KMS-11 (cell line): ENCODE data around the gene NDUFA11.

Experiments
- H2AFZ ChIP-seq: fragments of 200-600 bp; sonication (generic); 2 replicates; pipeline ENCODE4 v1.6.1; 2016; ENCODE audit warnings: antibody characterized with exemption, mixed run types, low read depth
- H3K27ac ChIP-seq: fragments of 200-600 bp; sonication (generic); 2 replicates; pipeline ENCODE4 v1.6.1; 2016; ENCODE audit warnings: mild to moderate bottlenecking, mixed run types
- H3K27me3 ChIP-seq: fragments of 200-600 bp; sonication (generic); 2 replicates; pipeline ENCODE4 v1.6.1; 2017; ENCODE audit warnings: mild to moderate bottlenecking, low read depth, mixed run types, moderate library complexity; ENCODE audit not compliant: insufficient read depth
- H3K36me3 ChIP-seq: fragments of 200-600 bp; sonication (generic); 2 replicates; pipeline ENCODE4 v1.6.1; 2017; ENCODE audit warnings: mild to moderate bottlenecking, mixed run types; ENCODE audit not compliant: insufficient read depth
- H3K4me1 ChIP-seq: fragments of 200-600 bp; sonication (generic); 2 replicates; pipeline ENCODE4 v1.6.1; 2016; ENCODE audit warnings: mild to moderate bottlenecking, low read depth, mixed run types; ENCODE audit not compliant: poor library complexity, severe bottlenecking
- H3K4me2 ChIP-seq: fragments of 200-600 bp; sonication (generic); 2 replicates; pipeline ENCODE4 v1.7.0; 2016; ENCODE audit warnings: mild to moderate bottlenecking, mixed run types
- H3K4me3 ChIP-seq: fragments of 200-600 bp; sonication (generic); IDR thresholded peaks from 2 replicates; pipeline ENCODE4 v1.6.1; 2017; ENCODE audit warnings: low read depth, low read length, mixed read lengths; ENCODE audit not compliant: insufficient read depth
- H3K79me2 ChIP-seq: fragments of 200-600 bp; sonication (generic); 2 replicates; pipeline ENCODE4 v1.6.1; 2016; ENCODE audit warnings: low read depth, mixed run types; ENCODE audit not compliant: insufficient read depth
- H3K9ac ChIP-seq: fragments of 200-600 bp; sonication (generic); 2 replicates; pipeline ENCODE4 v1.6.1; 2016; ENCODE audit warnings: mild to moderate bottlenecking, mixed run types
- H4K20me1 ChIP-seq: fragments of 200-600 bp; sonication (generic); 2 replicates; pipeline ENCODE4 v1.6.1; 2016; ENCODE audit warnings: mild to moderate bottlenecking, mixed run types; ENCODE audit not compliant: insufficient read depth
- CTCF ChIP-seq: fragments of 200-600 bp; sonication (generic); conservative IDR thresholded peaks from 2 replicates; pipeline ENCODE4 v1.6.1; 2017; ENCODE audit warnings: low read depth, mild to moderate bottlenecking, antibody characterized with exemption, low read length, moderate library complexity, mixed read lengths

NDUFA11 gene

GRCh38 chr19:5943623-5944022, 40.0 kb upstream of the NDUFA11 start:
- no peaks in the 10 kb centered on the region for H3K4me1 ChIP-seq
- no peaks in the 10 kb centered on the region for H4K20me1 ChIP-seq
- H3K9ac ChIP-seq, result no peak overlapping the region
- H2AFZ ChIP-seq, result no peak overlapping the region
- no peaks in the 10 kb centered on the region for H3K27me3 ChIP-seq
- TF ChIP-seq CTCF, result no peak
- no peak overlapping the region for H3K4me2 ChIP-seq
- no peak overlapping the region for H3K27ac ChIP-seq
- H3K4me3 ChIP-seq, result no peak overlapping the region
- H3K36me3 ChIP-seq, result no peaks in the 10 kb centered on the region
- H3K79me2 ChIP-seq, result no peaks in the 10 kb centered on the region; the same call in 1 of the 2 replicates

DNA sequence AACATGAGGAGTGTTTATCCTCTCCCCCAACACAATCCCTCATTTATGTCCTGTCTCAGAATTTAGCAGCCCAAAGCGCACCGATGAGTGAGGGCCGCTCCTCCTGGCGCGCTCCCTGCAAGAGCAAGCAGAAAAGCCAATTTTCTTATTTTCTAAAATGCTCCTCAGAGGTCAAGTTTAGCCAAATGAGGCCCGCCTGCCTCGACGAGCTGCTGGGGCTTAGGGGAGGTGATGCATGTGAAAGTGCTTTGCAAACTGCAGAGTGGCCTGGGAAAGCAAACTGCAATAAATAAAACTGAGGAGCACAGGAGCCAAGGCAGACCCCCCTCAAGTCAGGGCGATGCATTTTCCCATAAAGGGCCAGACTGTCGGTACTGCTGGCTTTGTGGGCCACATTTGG, 39.5 kb upstream of the NDUFA11 start:
- TF ChIP-seq CTCF, result no peak
- Histone ChIP-seq H3K9ac (no peak overlapping the region), H4K20me1 (no peaks in the 10 kb centered on the region), H3K27me3 (no peaks in the 10 kb centered on the region), H3K4me3 (no peak overlapping the region), H3K36me3 (no peaks in the 10 kb centered on the region), H3K27ac (no peak overlapping the region), H3K4me1 (no peaks in the 10 kb centered on the region), H3K4me2 (no peak overlapping the region), H2AFZ (no peak overlapping the region), H3K79me2 (no peaks in the 10 kb centered on the region; the same call in 1 of the 2 replicates)

DNA sequence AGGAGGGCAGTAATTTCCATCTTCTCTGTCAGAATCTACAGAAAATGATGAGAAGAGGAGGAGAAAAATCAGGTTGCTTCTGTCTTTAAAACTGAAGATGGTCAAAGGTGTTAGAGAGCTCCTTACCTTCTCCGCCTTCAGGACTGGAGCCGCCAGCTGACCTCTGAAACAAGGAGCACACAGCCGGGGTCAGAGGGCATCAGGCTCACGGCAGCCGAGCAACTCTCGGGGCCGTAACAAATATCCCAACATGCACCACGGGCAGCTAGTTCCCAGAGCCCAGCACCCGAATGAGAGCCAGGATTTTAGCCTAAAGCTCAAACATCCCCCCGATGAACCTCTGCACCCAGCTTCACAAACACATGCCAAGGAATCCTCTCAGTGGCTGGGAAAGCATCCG, 38.1 kb upstream of the NDUFA11 start:
- Histone ChIP-seq H3K27ac (no peak overlapping the region), H3K4me3 (no peak overlapping the region), H3K79me2 (no peaks in the 10 kb centered on the region), H2AFZ (no peak overlapping the region), H3K4me2 (no peak overlapping the region), H3K36me3 (no peaks in the 10 kb centered on the region), H3K9ac (no peak overlapping the region), H3K4me1 (no peaks in the 10 kb centered on the region), H4K20me1 (no peaks in the 10 kb centered on the region), H3K27me3 (no peaks in the 10 kb centered on the region)
- no peak for TF ChIP-seq CTCF

DNA sequence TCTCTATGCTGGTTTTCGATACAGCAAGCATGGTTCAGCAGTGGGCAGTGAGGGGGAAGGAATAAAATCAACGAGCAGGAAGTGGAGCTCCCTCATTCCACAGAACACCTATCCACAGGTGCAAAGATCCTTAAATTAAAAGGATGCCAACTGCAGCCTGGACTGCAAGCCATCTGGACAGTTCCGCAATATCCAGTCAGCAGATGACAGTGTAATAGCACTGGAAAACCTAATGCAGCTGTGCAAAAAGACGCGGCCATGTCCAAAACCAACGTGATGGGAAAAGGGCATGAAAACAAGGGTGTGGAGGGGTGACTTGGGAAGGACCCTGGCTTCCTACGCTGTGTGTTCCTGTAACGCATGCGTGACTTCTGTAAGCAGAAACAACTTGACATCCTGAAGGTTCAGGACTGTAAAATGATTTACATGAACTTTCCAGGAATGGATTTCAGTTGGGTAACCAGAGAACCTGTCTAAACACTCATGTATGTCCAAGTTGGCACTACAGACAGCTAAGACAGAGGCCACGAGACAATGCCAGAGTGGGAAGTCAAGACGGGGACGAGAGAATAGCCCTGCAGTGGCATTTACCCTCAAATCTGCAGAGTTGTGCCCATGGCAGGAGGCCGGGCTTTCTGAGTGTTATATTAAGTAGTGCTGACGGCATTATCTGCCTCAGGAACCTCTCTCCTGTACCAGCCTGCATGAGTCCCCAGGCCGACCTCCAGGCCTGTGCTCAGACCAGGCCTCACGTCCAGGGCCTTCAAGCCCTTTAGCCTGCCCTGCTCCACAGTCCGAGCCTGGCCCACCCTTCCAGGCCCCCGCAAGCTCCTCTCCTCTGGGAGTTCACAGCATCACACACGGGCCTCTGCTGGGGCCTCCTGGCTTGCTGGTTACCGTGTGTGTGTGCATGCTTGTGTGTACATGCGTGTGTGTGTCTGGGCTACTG, 36.9 kb upstream of the NDUFA11 start:
- no peak overlapping the region for H3K27ac ChIP-seq
- H4K20me1 ChIP-seq, result no peaks in the 10 kb centered on the region
- H2AFZ ChIP-seq, result no peak overlapping the region
- no peak overlapping the region for H3K4me2 ChIP-seq
- H3K36me3 ChIP-seq, result no peaks in the 10 kb centered on the region
- no peaks in the 10 kb centered on the region for H3K27me3 ChIP-seq
- TF ChIP-seq CTCF, result no peak
- H3K4me3 ChIP-seq, result no peak overlapping the region
- H3K9ac ChIP-seq, result no peak overlapping the region
- H3K4me1 ChIP-seq, result no peaks in the 10 kb centered on the region
- no peaks in the 10 kb centered on the region for H3K79me2 ChIP-seq
